Adrenal gland (tissue), 12 donors: ENCODE measurements around the gene AKT3. TPM values are rescaled to one million over a fixed set of nuclear protein-coding genes. Genes with fewer than 3 reads are reported as not detected.

Experiments used
- DNase-seq, 7 donors: peaks; one replicate each; pipeline ENCODE4 v3.0.0-alpha.2; 2019 to 2020
- H3K27ac ChIP-seq, 5 donors: fragments of 200-600 bp; sonication (generic) in 4 of 5; 1 replicate in 3 of 5; 2 replicates in 2 of 5; pipeline versions ENCODE4 v1.5.1 to v1.8.0; 2016 to 2020; ENCODE audit warnings: mild to moderate bottlenecking in 1 of 5
- H3K27me3 ChIP-seq: fragments of 200-600 bp; 2 replicates; pipeline ENCODE4 v1.8.0; 2021
- H3K36me3 ChIP-seq, 2 donors: fragments of 200-600 bp; replicated peaks in 1 of 2; 1 replicate in 1 of 2; 2 replicates in 1 of 2; pipeline versions ENCODE4 v1.5.1 to v1.8.0; 2018 to 2022
- H3K4me1 ChIP-seq, 2 donors: fragments of 200-600 bp; replicated peaks in 1 of 2; 1 replicate in 1 of 2; 2 replicates in 1 of 2; pipeline versions ENCODE4 v1.5.1 to v1.8.0; 2018 to 2021
- H3K4me3 ChIP-seq, 4 donors: fragments of 200-600 bp; sonication (generic) in 3 of 4; one replicate each; pipeline ENCODE4 v1.5.1; 2016 to 2018
- H3K9me3 ChIP-seq, 3 donors: fragments of 200-600 bp; sonication (generic) in 1 of 3; replicated peaks in 1 of 3; 1 replicate in 2 of 3; 2 replicates in 1 of 3; pipeline versions ENCODE4 v1.5.1 to v1.8.0; 2016 to 2021
- POLR2A ChIP-seq, 2 donors: fragments of 450-650 bp; IDR thresholded peaks; one replicate each; pipeline ENCODE4 v1.6.1; 2017; ENCODE audit warnings: antibody characterized with exemption in 2 of 2, mild to moderate bottlenecking in 2 of 2, moderate library complexity in 1 of 2
- WGBS, 4 donors: extraction: QIAGEN DNeasy Blood & Tissue Kit in 2 of 4; methylation state at CpG; one replicate each; pipeline versions ENCODE4 v1.1.5 to v1.1.7; 2013 to 2017; 5-methylcytosine and 5-hydroxymethylcytosine counted together
- intact Hi-C, 2 donors: fragments of 100-400 bp; cut with DNase I; formaldehyde crosslinking; loops; one replicate each; pipeline versions ENCODE4 v1.14.1 to v1.15.0; 2022 to 2023
- polyA plus RNA-seq, 3 donors: library from polyadenylated mRNA; stranded (reverse); fragments of 200-250 nt in 2 of 3; fragments of 350-450 nt in 1 of 3; fragmentation: Illumina TruSeq in 1 of 3; extraction: RNeasy Lipid Tissue Mini Kit (QIAGEN cat#74804) in 1 of 3; gene quantifications; one replicate each; pipeline ENCODE4 v1.2.3, GENCODE V29; 2013 to 2014
- total RNA-seq, 9 donors: library from RNA; depleted of rRNA in 4 of 9; stranded (reverse); fragments of >200 nt in 4 of 9; fragments of 120-200 nt in 1 of 9; fragmentation: NEBNext Ultra II Directional in 1 of 9; extraction: Animal tissue kit (Norgen Biotek cat#: 25700) in 1 of 9; gene quantifications; one replicate each; pipeline versions ENCODE4 v1.1.0 to v1.2.4, GENCODE V29; 2013 to 2023
- TF ChIP-seq, protein P1 (sequence below), 6 experiments: fragments of 450-650 bp in 4 of 6; fragments of 200-600 bp in 2 of 6; sonication (generic) in 1 of 6; IDR thresholded peaks; 1 replicate in 5 of 6; 2 replicates in 1 of 6; pipeline versions ENCODE4 v1.5.1 to v1.8.0; 2016 to 2021; ENCODE audit warnings: antibody characterized with exemption in 6 of 6, mild to moderate bottlenecking in 2 of 6, moderate library complexity in 1 of 6
- donor health status: healthy with polysubstance abuse.
- donor health status: Bipolar disorder and iron deficiency.
- donor health status: DM: yes; HTN: yes; CAD: no.
- donor health status: DM: no; HTN: no; CAD: no.
- donor health status: DM: no; HTN: no; CAD: no.
- donor health status: DM: yes; HTN: yes; CAD: no.

AKT3 gene
- total and polyA plus RNA-seq, 12 donors, result 11.4 to 82.3 (median 32.4) TPM

DNA sequence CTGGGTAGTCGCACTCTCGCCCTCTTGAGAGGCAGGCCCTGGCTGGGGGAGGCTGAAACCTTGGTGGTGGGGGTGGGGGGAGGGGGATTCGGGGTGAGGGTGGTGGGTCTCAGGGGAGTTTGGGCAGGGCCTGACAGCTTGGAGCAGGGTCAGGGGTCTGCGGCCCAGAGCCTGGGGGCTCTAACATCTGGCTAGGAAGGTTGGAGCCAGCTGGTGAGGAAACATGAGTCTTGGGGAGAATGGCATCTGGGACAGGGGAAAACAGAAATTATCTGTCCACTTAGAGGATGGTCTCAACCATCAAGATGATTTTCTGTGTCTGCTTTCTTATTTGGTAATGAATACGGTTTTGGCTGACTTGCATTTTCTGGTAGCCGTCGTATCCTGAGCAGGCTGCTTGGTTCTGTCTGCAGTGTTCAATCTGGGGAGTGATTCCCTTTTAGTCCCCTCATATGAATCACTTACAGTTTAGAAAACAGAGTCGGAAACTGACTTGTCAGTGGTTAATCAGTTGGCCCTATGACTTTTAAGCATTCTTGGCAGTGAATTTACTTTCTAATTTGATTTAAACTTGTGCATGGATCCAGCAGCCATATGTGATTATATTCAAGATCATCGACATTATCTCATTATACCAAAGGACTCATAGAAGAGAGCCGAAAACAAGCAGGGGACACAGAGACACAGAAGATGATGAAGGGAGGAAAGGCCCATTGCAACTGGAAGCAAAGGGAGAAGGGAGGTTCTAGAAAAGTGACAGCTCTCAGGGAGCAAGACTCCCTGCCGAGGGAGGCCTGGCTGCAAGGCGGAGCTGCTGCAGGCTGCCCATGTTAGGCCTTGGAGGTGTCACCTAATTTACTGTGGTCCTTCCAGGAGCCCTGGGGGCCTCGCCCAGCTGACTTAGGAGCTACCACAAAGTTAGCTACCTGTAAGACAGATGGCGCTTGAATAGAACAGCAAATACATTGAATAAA lies 356.6 kb downstream of the AKT3 start:
- Histone ChIP-seq H3K27ac (no peak overlapping the region), H3K4me3 (no peak overlapping the region), H3K4me1 (peaks cover 0 to 14% of the 10 kb centered on the region in 2 donors), H3K36me3 (no peaks in the 10 kb centered on the region), H3K27me3 (no peaks in the 10 kb centered on the region), H3K9me3 (no peaks in the 10 kb centered on the region)
- TF ChIP-seq, protein P1, sequence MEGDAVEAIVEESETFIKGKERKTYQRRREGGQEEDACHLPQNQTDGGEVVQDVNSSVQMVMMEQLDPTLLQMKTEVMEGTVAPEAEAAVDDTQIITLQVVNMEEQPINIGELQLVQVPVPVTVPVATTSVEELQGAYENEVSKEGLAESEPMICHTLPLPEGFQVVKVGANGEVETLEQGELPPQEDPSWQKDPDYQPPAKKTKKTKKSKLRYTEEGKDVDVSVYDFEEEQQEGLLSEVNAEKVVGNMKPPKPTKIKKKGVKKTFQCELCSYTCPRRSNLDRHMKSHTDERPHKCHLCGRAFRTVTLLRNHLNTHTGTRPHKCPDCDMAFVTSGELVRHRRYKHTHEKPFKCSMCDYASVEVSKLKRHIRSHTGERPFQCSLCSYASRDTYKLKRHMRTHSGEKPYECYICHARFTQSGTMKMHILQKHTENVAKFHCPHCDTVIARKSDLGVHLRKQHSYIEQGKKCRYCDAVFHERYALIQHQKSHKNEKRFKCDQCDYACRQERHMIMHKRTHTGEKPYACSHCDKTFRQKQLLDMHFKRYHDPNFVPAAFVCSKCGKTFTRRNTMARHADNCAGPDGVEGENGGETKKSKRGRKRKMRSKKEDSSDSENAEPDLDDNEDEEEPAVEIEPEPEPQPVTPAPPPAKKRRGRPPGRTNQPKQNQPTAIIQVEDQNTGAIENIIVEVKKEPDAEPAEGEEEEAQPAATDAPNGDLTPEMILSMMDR (IDR thresholded peaks at IDR 0.05), result no peak
- TF ChIP-seq POLR2A (IDR thresholded peaks at IDR 0.05), result no peak
- peak in 1 of 7 donors; percentile 20 for DNase-seq
- intact Hi-C loops, result no loop called here
- 79 to 87% (median 85%) methylated on average over 13 to 14 of the region's 14 CpGs for WGBS, 4 donors

DNA sequence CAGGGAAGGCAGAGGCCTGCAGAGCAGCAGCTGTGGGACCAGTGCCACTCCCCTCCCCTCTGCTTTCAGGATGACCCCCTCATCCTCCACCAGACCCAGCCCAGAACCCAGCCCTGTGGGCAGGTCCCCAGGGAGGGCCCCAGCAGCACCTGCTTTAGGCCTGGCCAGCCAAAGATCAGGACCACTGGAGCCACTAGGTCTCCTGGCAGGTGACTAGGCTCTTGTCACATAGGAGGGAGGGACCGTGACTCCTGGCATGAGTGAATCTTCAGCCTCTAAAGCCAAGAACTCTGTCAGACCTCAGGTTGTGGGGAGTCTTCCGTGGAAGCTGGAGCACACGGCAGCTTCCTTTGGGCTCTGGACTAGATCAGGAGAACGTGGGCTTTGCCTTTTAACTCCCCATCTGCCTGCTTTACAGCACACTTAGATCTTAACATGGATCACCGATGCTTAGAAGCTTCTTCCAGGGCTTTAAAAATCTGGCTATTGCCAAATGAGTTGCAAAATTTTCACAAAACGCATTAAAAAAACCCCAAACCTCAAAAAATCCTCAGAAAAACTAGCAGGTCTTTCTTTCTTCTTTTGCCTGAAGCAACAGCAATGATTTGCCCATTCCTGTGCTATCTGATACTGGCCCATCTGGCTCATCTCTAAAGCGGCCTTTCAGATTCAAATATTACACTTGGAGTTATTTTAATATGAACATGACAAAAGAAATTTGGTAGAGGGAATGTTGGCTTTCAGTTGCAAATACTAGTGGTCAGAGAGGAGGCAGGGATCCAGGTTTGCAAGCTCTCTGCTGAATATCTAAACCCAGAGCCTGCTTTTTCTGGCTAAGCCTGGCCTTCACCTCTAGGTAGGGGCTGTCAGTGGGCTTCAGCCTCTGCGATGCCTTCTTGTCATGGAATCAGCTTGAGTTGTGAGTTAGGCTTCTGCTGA lies 359.0 kb downstream of the AKT3 start:
- intact Hi-C loops, result no loop called here
- Histone ChIP-seq H3K36me3 (no peaks in the 10 kb centered on the region), H3K4me1 (peaks cover 0 to 7% of the 10 kb centered on the region in 2 donors)

DNA sequence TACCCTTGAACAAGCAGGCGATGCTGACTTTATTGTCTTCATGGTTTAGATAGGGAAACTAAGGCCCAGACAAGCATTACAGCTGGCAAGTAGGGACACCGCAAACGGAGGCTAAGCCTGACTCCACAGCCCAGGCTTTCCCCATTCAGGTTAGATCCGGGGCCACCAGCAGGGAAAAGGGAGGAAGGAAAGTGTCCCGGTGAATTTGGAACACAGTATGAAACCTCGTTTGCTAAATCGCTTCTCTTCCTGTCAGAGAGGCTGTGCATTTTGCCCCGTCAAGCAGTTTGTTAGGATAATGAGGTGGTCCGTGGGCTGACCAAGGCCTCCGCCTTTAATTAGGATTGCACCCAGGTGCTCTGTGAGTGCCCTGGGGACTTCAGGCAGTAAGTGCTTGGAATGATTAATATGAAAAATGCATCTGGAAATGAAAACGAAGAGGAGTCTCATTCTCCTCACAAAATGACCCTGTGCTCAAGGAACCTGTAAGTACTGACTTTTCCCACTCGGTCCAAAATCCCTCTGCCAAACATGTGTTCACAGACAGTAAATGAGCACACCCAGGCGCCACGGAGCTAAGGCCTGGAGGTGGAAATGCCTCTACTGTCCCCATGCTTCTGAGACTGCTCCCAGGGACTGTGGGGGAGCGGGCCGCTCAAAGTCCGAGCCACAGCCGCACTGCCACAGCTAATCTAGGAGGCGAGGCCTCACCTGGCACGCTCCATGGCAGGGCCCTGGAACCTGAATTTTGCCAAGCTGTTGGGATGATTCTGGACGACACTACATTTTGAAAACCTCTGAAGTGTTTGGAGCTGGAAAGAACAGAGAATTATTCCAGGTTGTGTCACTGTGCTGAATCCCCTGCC lies 360.1 kb downstream of the AKT3 start:
- Histone ChIP-seq H3K4me1 (no peaks in the 10 kb centered on the region), H3K9me3 (no peaks in the 10 kb centered on the region), H3K4me3 (no peak overlapping the region), H3K27me3 (no peaks in the 10 kb centered on the region), H3K36me3 (no peaks in the 10 kb centered on the region), H3K27ac (no peak overlapping the region)
- TF ChIP-seq, protein P1 (IDR thresholded peaks at IDR 0.05), result no peak
- TF ChIP-seq POLR2A (IDR thresholded peaks at IDR 0.05), result no peak
- WGBS, 4 donors, result 89 to 95% (median 91%) methylated on average over 19 to 21 of the region's 21 CpGs
- intact Hi-C loops, result no loop called here
- no peak for DNase-seq

More for the DNA sequence above, 359.0 kb downstream of the AKT3 start:
- no peaks in the 10 kb centered on the region for H3K27me3 ChIP-seq
- WGBS, 4 donors, result 83 to 85% (median 83%) methylated on average over 6 to 8 of the region's 8 CpGs
- H3K9me3 ChIP-seq, result no peaks in the 10 kb centered on the region
- DNase-seq, result peak in 1 of 7 donors; percentile 12
- no peak overlapping the region for H3K27ac ChIP-seq
- no peak for TF ChIP-seq POLR2A (IDR thresholded peaks at IDR 0.05)
- TF ChIP-seq, protein P1 (IDR thresholded peaks at IDR 0.05), result no peak
- H3K4me3 ChIP-seq, result no peak overlapping the region
